ENCODE results near the gene RAB11FIP4.

GRCh38 chr17:31462261-31462660 is 70.8 kb downstream of the RAB11FIP4 start:
- TF ChIP-seq POLR2A (IDR thresholded peaks at IDR 0.05) = no peak
- TF ChIP-seq, protein P1, sequence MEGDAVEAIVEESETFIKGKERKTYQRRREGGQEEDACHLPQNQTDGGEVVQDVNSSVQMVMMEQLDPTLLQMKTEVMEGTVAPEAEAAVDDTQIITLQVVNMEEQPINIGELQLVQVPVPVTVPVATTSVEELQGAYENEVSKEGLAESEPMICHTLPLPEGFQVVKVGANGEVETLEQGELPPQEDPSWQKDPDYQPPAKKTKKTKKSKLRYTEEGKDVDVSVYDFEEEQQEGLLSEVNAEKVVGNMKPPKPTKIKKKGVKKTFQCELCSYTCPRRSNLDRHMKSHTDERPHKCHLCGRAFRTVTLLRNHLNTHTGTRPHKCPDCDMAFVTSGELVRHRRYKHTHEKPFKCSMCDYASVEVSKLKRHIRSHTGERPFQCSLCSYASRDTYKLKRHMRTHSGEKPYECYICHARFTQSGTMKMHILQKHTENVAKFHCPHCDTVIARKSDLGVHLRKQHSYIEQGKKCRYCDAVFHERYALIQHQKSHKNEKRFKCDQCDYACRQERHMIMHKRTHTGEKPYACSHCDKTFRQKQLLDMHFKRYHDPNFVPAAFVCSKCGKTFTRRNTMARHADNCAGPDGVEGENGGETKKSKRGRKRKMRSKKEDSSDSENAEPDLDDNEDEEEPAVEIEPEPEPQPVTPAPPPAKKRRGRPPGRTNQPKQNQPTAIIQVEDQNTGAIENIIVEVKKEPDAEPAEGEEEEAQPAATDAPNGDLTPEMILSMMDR (IDR thresholded peaks at IDR 0.05) = no peak
